NCI-H524 (cell line): ENCODE data around the gene CD247.
A peak's percentile ranks its signal among the peaks of the same experiment; 100 is the strongest.

Source experiments
- DNase-seq, 2 experiments: peaks; one replicate each; lab custom pipeline; 2025; lab: John Stamatoyannopoulos, UW

CD247 gene

DNA sequence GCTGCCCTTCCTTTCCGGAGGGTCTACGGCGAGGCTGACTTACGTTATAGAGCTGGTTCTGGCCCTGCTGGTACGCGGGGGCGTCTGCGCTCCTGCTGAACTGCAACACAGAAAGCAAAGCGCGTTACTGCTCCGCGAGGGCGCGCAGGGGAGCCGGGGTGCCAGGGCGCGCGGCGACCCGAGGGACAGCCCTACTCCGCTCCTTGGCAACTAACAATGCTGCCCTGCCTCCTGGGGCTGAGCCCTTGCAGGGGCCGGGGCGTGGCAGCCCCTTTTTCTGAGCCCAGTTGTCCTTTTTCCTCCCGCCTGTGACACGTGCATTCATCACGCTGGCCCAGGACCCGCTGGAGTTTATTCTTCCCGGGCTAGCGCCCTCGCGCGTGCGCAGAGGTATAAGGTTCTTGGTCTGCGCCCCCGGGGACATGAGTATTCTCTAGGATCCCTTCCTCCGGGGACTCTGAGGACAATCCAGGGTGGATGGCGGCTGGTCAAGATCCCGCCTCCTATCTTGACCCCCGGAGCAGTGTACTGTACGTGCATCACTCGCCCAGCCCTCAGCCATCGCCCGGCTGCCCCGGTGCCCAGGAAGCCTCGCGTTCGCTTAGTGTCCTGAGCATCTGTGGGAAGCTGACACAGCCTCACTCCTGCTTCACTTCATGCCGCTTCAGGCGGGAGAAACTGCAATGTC lies 78.9 kb downstream of the CD247 start:
- DNase-seq: peak; percentile 44 to 65

DNA sequence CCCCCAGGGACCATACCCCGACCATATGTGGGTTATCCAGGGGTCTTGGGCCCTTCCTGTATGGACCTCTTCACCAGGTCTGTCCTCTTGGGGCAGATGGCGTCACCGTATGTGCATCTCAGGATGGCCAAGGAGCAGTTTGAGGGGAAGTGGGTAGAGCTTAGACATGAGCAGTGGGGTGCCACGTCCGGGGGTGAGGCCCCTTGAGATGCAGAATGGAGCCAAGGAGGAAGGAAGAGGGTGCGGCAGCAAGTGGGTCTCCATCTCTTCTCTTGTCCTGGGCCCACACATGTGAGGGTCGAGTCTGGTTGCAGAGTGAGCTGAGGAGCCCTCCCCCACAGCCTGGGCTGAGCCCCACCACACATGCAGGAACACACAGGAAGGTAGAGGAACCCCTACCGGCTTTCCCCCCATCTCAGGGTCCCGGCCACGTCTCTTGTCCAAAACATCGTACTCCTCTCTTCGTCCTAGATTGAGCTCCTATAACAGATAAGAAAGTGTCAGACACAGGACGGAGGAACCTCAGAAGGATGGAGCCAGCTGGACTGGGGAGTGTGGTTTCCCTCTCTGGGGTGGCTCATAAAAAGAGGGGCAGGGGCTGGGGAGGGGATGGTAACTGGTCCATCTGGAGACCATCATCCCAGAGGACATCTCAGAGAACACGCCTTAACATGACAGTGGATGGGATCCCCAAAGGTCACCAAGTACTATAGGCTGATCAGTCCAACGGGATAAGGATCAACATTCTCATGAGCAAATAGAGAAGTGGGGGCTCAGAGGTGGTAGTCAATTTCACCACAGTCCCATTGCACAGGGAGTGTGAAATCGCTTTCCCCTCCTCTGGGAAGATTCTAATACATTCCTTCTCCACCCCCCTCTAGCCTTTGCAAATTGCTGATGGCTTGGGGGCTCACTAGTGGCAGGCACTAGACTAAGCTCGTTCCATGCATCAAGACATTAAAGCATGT lies 79.9 kb downstream of the CD247 start:
- DNase-seq: no peak

DNA sequence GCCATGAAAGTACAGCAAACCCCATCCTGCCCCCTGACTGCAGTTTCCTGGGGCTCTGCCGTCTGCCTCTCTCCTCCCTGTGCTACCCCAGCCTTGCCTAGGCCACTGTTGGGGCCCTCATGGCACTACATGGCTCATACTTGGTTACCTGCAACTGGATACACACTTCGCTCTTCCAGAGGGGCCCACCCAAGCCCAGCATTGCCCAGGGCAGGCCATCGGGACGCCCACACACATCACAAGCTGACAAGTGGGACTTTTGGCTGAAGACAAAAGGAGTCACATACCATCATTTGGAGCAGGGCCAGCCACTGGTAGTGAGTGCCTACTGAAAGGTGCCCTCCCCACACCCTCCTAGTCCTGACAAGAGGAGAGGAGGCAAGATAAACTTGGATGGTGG lies 82.8 kb downstream of the CD247 start:
- no peak for DNase-seq

DNA sequence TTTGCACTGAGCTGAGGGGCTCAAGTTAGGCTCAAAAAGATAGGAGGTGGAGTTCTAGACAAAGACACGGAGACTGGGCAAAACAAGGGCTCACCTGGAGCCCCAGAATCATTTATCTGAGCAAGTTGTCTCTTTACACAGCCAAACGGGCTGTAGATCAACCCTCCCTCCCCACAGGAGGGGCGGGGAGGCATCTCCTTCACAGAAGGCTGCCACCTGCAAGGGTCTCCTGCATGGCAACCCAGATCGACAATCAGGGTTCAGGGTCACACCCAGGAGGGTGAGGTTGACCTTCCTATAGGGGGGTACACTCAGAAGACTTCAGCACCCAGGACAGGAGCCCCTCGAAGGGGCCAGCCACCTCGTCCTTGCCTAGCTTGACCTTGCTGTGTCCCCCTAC lies 84.0 kb downstream of the CD247 start:
- no peak for DNase-seq

DNA sequence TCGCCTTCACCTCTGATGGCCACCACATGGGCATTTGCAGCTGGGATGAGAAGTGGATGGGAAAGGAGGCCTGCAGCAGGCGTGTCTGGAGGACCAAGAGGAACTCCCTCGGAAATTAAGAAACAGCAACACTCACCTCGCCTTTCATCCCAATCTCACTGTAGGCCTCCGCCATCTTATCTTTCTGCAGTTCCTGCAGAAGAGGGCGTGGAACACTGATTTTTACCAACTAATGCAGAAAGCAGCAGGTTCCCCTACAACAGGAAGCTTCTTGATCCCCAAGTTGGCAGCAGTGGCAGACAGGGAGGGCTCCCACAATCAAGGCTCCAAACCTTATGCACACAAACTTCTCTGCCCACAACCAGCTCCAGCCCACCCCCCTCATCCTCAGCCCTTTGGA lies 84.4 kb downstream of the CD247 start:
- DNase-seq: no peak

DNA sequence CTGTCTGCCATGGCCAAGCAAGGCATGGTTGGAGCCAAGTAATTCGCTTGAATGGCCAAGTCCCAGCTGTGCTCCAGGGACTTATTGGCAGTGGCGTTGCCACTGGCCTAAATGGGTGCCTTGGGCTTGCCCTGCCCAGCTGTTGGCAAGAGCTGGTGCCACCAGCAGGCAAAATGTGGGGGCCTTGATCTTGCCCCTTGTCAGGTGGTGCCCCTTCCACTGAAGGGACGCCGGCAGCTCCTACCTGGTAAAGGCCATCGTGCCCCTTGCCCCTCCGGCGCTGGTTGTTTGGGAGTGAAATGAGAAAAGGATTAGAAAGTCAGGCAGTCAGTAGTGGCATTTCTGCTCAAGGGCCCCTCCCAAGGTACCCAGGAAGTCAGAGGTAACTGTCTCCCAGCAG lies 85.5 kb downstream of the CD247 start:
- DNase-seq: no peak

DNA sequence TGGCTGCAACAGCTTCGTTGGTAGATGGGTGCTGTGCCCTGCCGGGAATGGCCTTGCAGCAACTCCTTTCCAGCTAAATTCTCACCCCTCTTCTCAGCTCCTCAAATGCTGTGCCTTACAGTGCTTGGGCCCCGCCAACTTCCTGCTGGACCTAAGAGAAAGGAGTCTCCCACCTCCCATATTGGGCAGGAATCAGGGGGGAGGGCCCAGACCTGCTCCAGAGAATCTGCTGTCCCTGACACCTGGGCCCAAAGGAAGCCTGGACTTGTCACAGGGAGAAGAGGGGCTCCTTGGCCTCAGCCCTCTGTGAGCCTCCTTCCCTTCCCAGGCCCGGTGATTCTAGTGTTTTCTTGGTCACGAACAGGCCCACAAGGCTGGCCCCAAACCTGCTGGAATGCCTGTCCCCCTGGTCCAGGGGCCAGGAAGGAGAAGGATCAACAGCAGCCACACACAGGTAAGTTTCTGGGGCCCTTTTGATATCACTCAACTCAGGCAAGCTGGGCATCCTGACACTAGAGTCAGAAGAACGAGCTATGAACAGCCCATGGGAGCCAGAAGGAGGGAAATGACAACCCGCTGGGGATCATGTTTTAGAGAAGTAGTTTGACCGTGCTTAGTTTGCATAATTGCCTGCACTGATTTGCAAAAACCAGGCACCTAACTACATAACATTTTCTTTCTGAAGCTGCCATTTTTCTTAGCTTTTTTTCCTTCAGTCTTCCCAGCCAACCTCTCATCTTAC lies 86.2 kb downstream of the CD247 start:
- DNase-seq: no peak

DNA sequence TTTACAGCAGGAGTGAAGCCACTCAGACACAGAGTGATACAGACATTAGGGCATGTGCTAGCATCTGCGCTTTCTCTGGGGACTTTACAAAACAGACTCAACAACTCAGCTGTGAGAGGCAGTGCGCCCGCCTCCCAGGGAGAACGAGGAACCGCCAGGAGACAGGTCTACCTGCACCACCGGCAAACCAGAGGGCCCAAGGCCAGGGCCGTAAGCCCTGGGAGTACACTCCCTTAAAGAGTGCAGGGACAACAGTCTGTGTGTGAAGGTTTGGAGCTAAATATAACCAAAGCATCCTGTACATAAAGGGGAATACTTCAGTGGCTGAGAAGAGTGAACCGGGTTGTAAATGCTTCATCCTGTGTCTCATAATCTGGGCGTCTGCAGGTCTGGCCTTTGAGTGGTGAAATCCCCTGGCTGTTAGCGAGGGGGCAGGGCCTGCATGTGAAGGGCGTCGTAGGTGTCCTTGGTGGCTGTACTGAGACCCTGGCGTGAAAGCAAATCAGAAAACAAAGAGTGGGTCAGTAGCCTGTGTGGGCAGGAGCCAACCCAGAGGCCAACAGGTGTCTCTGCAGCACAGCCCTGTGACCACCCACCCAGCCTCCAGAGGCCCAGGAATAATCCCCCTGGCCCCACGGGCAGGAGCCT lies 86.9 kb downstream of the CD247 start:
- DNase-seq: no peak

DNA sequence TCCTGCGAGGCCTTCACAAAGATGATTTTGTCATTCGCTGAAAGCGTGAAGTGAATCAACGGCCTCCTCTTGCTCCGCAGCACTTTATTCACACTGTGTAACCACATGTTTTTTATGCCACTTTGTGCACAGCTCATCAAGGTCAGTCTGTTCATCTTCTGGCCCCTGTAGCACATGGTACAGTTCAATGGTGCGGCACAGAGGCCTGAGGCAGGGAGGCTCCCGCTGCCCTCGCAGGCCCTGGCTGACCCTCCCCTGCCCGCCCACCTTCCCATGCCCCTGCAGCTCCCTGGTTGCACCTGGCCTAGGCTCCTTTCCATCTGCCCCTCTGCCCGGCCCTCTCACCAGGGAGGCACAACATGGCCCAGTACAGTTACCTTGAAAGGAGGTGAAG lies 87.5 kb downstream of the CD247 start:
- DNase-seq: no peak

DNA sequence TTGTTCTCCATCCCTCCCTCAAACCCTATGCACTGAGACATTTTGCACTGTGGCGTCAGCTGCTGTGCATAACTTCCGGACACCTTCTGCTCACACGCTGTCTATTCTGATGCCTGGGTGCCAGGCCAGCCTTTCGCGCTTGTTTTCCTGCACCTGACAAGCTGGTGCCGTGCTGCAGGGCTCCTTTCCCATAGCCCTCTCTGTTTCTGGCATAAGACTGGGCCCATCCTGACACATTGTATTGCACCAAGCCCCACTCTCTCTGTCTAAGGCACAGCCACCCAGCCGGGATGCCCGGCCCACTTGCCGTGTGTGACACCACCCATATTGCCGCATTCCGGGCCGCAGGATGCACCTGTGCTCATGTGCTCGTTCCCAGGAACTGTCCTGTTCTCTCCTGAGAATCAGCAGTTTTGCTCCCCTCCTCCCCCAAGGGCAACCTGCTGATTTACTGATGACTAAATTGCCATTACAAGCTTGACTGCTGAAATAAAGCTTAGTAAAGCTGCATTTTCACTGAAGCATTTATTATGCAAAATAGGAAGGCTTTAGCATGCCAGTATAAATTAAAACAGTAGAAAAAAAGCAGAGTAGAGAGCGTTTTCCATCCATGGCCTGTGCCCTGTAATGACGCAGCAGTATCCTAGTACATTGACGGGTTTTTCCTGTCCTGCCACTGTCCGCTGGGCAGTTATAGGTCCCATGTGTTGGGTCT lies 88.0 kb downstream of the CD247 start:
- DNase-seq: no peak

DNA sequence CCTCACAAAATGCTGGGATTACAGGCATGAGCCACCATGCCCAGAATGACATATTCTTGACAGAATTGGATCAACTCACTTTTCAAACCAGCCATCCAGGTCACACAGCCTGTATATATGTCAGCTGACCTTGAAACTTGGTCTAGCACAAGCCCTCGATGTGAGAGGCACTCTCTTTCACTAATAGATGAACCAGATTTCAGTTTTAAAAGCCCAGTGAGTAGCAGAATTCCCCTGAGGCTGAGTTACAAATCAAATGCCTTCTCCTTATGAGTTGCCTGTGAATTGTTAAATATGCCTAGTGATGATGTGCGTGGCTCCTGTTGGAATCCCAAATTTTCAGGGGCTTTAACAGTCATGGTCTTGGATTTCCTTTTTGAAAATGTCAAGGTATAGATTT lies 88.7 kb downstream of the CD247 start:
- DNase-seq: no peak

DNA sequence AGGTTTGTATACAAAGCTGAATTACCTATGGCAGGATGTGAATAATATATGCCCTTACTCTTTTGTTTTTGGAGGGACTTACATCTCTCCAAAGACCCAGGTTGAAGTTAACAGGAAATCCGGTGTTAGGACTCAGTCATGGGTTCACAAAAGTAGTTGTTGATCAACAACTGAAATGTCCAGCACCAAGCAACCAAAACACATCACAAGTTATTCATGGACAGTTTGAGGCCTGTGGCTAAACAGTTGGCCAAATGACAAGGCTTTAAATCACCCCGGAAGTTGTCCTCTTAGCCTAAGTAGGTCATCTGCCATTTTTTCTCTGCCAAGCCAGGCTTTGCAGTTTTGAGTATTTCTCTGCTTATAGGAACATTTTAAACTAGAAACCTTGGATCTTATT lies 89.9 kb downstream of the CD247 start:
- DNase-seq: no peak

DNA sequence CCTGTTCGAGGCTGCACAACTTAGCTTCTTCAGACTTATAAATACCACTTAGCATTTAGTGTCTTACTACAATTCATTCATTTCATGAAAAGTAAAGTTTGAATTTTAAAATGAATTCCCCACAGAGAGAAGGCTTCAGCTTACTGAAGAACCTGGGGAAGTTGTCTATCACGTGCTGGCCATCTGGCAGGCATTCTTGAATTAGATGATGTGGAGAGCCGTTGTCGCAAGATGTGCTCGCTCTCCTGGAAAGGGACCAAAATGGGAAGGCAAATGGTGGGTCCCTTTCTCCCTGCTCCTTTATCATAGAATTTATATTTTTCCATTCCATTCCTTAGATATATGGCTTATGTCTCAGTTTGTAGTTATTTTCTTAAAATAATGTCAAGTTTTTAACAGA lies 90.5 kb downstream of the CD247 start:
- no peak for DNase-seq

DNA sequence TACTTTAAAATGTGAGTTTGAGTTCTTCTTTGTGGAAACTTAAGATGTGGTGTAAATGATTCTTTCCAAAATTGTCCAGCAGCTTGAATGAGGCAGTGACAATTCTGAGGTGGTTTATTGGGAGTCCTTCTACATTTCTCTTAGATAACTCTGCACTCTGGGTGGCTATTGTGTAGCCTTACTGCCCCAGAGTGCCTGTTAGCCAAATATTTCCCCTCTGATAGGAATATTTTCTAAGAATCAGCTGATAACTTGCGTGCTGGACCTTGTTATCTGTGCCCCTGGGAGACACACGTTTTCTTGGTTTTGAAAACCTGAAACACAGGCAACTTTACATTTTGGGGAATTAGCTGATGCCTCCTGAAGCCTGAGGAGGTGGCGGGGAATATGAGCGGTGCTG lies 91.6 kb downstream of the CD247 start:
- DNase-seq: no peak

DNA sequence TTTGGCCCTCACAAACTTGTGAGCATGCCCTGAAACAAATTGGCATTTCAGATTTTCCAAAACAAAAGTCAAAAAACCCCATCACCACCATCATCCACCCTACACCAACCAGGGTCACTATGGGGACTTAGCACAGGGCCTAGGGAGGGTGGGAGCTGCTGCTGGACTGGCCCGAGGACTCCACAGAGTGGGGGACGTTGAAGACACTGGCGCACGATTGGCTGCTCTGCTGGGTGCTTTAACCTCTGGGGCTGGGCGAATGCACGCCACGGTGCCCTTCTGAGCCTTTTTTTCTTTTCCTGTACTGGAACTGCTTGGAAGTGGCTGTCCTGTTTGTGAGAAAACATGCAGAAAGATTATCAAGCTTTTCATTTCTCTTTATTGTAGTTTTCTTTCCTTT lies 92.8 kb downstream of the CD247 start:
- no peak for DNase-seq

DNA sequence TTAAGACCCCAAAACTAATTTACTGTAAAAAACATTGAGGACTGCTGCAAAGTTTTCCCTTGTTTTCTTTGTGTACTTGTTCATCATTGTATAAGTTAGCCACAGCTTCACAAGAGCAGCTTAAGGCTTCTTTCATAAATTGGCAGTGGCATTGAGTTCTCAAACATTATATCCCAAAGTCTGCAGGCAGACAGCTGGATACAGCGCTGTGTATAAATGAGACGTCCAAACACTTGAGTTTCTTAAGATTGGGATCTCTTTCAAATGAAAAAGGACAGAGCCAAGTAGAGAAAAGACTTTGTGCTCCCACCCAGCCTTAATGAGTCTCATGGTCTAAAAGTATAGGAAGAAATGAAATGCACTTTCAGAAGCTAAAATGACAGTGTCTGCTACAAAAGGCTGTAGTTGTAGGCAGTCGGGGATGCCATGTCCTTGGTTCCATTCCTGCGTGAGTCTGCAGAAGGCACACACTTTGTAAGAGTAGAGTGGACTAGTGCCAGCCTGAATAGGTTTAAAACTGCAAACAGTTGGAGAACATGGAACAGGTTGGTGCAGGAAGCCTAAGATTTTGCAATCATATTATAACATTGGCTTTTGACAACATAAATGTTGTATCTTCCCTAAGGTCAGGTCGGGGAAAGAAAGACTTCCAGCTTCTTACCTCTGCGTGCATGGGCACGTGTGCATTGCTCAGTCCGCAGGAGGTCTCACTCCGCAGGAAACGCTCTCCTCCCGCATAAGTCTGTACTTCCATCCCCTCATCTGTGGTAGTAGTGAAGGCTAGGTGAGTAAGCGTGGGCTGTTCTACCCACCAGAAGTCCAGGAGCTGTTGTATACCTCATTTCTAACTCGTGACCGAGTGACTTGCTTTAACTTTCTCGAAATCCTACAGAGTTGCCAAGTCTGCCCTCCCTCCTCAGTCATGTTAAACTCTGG lies 94.4 kb downstream of the CD247 start:
- DNase-seq: no peak

DNA sequence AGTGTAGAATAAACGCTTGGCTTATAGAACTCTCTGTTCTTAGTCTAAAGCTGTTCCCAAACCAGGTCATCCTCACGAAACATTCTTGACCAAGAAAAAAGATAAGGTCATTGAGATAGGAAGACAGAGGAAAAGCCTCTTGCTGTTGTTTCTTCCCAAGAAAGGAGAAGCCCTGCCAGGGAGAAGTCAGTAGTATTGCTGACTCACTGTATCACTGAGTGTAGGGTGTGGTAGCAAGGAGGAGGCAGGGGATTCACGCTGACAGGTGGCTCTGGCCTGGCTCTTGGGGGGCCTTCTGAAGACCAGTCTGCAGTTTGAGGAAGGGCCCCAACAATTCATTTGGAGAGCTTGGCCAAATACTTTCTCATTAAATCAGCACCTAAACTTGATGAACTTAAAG lies 97.8 kb downstream of the CD247 start:
- DNase-seq: no peak

DNA sequence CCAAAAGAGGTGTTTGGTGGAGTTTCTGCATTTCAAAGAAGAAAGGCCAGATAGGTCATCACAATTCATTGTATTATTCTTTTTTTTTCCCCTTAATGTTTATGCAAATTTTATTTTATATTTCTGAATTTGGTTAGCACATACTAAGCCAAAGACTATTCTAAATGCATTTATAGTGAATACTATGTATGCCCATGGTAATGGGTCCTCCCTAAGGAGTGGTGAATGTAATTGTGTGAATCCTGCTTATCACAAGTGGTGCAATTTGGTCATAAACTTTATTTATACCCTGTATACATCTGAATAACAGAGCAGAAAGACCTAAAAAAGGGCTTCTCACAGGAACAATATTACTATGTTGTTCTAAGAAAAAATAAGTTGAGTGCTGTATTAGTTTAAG lies 99.1 kb downstream of the CD247 start:
- DNase-seq: no peak

DNA sequence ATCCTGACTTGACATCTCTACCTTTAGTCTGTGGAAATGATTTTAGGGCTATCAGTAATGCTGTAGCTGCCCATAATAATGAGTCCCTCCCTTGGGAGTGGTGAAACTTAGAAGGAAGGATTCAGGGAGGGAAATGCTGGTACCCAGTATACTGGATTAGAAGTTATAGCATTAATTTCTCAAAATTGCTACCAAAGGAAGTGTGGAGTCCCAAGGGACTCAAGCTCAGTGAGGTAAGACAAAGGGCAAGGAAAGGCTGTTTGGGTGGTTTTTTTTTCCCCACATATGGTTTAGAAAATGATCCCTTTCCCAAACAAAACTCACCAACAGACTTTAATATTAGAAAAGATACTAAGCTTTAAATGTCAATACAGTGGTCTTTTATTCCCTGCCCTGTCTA lies 99.9 kb downstream of the CD247 start:
- peak in 1 of 2 experiments; percentile 10 for DNase-seq

DNA sequence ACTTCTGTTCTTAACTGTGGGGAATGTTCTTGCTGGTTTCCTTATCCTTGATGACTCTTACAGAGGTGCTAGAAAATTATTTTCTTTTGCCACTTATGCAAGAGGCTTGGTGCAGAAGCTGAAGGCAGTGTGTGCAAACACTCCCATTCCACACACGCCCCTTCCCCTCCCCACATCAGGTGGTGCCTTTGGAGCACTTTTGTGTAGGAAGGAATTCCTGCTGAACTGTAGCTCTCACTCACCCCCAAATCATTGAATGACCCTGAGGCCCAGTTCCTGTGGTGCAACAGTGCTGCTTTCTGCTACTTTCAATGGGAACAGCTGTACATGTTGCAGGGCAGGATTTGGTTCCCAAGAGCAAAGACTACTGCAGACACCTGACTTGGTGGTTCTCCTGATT lies 101.8 kb downstream of the CD247 start:
- DNase-seq: no peak
